ENCODE results near the gene DERL2.
"Not testable (repeated sequence)": the region's sequence is repeated elsewhere in the genome, so short reads cannot be mapped to it uniquely, and the experiment has no call there.

The DERL2 gene

GRCh38 chr17:5435781-5436315, 50.1 kb downstream of the DERL2 start:
- not testable (repeated sequence) for DNase-seq (ENCODE audit: low spot score)

GRCh38 chr17:5434984-5435383, 51.0 kb downstream of the DERL2 start:
- no peak for DNase-seq (ENCODE audit: low spot score)

- DNase-seq (ENCODE audit: low spot score), result no peak
These were observed 53.9 kb downstream of the DERL2 start for GRCh38 chr17:5431949-5432556.

DNA sequence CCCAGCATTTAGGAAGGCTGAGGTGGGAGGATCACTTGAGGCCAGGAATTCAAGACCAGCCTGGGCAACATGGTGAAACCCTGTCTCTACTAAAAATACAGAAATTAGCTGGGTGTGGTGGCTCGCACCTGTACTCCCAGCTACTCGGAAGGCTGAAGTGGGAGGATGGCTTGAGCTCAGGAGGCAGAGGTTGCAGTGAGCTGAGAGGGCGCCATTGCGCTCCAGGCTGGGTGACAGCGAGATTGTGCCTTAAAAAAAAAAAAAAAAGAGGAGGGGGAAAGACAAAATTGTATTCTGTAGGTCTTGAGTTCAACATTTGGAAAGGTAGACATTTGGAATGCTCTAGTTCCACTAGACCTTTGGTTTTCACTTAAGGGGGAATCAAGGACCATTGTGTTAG, 54.7 kb downstream of the DERL2 start:
- DNase-seq (ENCODE audit: low spot score), result not testable (repeated sequence)

DNA sequence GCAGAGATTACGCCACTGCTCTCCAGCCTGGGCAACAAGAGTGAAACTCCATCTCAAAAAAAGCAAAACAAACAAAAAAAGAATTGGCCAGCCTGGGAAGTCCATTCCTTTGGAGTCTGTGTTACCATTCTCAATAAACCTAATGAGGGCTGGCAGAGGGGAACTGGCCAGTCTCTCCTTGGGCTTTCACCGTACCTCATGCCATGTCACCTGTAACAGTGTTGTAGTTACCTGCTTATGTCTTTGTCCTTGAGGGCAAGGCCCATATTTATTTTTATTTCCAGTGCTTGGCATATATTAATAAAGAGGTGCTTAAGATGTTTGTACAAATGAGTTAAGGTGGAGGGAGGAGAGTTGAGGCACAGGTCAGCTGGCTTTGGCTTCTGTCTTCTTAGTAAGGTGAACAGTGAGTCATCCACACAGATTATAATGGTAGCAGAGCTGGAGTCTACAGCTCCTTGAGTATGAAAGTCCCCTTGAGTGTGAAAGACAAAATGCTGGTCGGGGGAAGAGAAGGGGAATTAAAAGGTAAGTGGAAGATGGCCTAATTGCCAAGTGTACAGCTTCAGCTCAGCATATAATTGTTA, 55.5 kb downstream of the DERL2 start:
- no peak for DNase-seq (ENCODE audit: low spot score)

DNA sequence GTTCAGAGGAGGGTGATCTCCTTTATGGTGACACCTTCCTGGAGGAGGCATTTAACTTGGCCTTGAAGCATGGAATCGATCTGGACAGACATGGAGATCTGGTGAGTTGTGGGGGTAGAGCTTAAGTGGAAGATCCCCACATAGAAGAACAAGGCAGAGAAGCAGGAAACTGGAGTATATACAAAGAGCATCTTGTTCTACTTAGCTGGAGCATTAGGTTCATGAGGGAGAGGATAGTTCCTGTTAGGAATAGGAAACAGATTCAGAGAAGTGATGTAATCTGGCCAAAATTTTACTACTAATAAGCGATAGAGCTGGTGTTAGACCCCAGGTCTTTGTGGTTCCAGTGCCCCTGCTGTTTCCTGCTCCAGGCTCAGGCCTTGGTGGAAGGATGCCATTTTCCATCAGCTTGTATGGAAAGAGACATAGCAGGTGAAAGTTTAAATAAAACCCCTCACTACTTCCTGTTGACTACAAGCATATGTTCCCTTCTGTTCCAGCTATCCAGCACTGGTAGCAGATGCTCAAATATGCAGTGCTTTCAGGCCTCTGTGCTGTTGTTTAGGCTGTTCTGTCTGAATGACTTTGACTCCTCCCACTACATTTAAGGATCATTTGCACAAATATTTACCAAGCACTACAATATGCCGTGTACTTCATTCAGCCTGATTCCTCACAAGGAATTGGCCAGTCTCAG, 56.6 kb downstream of the DERL2 start:
- no peak for DNase-seq (ENCODE audit: low spot score)

DNA sequence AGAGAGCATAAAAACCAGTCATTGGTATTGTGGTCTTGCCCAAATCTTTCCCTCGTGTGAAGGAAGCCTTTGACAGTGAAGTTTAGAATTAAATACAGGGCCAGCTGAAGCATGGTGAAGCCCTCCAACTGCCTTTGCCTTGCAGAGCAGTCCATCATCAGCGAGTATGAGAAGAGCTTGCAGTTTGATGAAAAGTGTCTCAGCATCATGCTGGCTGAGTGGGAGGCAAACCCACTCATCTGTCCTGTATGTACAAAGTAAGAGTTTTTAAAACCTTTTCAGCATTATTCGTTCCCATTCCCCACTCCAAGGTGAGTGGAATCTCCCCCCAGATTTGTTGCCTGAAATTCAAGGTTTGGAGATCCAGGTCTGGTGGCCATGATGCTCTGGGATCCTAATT, 60.2 kb downstream of the DERL2 start:
- no peak for DNase-seq (ENCODE audit: low spot score)

DNA sequence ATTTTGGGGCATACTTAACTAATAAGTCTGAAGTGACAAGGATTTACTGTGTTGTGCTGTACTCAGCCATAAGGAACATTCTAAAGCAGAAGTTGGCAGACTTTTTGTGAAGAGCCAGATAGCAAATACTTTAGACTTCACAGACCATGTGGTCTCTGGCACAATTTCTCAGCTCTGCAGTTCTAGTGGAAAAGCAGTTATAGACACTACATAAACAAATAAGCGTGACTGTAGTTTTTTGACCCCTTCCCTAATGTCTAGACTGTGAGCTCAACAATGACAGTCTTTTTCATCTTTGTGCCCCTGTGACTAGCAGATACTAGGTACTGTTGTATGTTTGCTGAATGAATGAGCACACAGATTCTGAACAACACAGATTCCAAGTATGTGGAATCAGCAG, 61.1 kb downstream of the DERL2 start:
- peak; percentile 57 for DNase-seq (ENCODE audit: low spot score)

DNA sequence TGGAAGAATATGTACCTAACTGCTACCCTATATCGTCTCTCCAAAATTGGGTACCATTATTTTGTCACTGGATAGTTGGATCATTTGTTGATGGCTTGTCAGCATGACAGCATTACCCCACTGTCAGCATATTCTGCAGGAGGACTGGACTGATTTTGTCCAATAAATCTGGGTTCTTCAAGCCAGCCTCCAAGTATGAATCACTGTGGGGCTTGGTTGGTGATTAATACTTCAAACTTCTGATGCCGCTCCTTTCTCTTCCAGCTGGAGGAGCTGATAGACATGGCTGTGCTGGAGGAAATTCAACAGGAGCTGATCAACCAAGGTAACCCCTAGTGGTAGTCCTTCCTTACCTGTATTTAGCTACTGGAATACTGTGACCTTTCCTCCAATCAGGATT, 63.5 kb downstream of the DERL2 start:
- no peak for DNase-seq (ENCODE audit: low spot score)
